GM18951 (cell line): ENCODE data around the gene ADARB2.
"Not testable (repeated sequence)": the region's sequence is repeated elsewhere in the genome, so short reads cannot be mapped to it uniquely, and the experiment has no call there.

Source experiments
- POLR2A ChIP-seq: IDR thresholded peaks from 4 replicates; pipeline ENCODE4 v1.6.1; 2011; ENCODE audit warnings: mild to moderate bottlenecking; ENCODE audit not compliant: insufficient read length, insufficient read depth; ENCODE audit errors: extremely low read depth
- in situ Hi-C: fragments of 300-500 bp; cut with MboI; formaldehyde crosslinking; loops from one replicate; pipeline ENCODE4 v1.12.0; 2022; ENCODE audit warnings: low sequenced_read_pairs, mixed read lengths, inconsistent platforms; ENCODE audit not compliant: unreplicated experiment

The ADARB2 gene

DNA sequence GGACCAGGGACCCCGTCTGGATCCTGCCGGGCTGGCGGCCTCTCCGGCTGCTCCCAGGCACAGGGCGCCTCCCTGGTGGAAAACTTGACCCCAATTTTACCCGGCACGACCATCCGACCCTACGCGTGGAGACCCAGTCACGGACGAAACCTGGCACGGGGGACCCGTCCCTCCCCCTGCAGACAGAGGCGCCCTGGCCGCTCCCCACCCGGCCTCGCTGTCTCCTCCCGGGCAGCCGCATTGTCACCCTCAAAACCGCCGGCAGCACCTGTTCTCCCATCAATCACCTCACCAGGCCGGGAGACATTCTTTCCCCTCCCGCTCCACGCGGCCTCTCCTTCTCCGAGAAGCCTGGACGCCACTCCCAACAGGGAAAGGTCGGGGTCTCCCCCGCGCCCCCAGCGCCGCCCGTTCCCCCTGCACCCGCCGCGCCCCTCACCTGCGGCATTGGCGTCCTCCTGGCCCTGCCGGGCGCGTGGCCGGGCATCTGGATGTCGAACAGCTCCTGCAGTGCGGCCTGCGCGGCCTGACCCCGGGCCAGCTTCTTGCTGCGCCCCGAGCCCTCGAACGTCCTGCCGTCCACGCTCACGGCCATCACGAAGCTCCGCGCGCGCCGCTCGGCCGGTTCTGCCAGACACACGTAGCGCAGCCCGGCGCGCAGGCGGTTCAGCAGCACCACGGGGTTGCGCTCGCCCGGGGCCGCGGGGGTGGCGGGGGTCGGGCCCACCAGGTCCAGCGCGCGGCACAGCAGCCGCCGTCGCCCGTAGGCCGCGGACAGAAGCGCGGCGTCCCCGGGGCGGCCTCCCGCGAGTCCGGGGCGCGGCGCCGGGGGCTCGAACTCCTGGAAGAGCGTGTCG, 374.5 kb downstream of the ADARB2 start:
- in situ Hi-C loops = no loop called here
- no peak for TF ChIP-seq POLR2A

DNA sequence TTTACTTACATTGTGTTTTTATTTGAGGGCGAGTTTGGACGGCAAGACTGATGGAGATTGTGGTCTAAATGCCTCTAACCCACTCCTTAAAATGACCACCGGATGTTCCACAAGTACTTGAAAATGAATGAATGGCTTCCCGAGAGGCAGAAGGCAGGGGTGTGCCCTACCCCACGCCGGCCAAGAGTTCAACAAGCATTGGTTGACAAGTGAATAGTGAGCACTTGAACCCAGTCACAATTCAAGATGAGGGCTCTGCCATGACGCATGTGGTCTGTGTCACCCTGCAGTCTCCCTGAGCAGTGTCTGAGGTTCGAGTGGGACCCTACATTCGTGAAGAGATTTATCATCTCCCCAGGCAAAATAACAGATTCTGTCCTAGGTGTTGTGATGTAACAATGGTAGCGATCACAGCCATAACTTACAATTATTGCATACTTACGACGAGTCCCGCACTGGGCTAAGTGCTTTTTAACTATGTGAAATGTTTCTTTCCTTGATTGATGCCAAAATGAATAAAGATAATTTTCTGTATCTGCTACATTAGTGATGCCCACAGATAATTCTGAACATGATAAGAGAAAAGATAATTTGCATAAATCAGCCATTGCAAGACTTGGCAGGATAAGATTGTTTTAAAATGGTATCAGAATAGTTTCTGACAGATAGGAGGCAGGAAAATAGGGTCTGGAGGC, 375.8 kb downstream of the ADARB2 start:
- in situ Hi-C loops = no loop called here
- no peak for TF ChIP-seq POLR2A

DNA sequence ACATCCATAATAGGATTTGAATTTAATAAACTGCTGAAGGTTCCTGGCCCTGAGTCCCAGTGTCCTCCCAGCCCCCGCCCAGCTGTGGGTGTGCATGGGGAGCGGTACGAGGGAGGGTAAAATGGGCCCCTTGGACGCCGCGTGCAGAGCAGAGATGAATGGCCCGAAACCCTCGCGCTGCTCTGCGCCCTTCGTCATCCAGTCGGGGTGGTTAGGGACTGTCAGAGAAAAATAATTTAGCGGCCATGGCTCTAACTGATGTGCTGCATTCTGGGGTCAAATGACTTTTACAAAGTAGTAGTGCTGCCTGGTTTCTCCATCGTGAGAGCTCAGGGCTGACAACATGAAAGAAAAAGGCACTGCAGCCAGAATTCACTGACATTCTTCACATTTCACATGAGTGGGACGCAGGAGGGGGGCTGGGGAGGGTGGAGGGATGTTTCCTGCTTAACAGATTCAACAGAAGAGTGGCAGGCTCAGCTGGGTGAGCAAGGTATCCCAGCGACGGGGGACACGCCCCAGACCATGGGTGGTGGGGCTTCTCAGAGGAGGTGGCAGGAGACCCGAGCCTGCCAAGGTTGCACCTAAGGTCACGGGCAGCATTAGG, 376.7 kb downstream of the ADARB2 start:
- in situ Hi-C loops = no loop called here
- TF ChIP-seq POLR2A = no peak

DNA sequence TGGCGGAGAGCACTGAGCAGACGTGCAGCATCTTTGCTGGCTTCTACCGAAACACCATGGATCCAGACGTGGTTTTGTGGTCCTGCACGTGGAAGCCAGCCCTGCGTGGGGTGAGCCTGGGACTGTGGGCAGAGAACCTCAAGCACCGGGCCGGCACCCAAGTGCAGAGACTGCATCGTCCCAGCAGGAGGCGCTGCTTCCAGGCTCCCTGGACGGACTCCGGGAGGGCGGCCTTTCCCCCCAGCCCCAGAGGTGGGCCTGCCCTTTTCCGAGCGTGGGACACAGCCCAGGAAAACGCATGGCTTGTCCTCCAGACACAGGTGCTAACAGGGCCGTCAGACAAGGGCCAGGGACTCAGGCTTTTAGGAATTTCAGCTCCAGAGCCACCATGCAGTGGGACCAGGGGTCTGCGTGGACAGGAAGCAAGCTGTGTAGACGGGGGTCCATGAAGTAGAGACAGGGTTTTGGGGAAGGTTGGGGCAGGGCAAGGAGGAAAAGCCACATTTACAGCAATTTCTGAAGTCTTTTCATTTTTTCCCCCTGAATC, 377.2 kb downstream of the ADARB2 start:
- in situ Hi-C loops = no loop called here
- TF ChIP-seq POLR2A = no peak

DNA sequence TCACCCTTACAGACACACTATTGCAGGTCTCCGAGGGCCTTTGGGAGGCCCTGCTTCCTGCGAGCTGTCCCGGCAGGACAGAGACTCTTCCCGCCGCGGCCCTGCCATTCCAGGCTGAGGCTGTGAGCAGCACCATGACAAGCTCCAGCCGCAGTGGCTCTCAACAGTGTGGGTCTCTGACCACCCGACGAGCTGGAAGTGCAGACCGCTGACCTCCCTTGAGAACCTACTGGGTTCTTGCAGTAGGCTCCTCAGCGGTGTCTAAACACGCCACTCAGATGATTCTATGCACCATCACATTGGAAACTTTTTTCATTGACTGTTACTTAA, 377.7 kb downstream of the ADARB2 start:
- in situ Hi-C loops = no loop called here
- TF ChIP-seq POLR2A = no peak

DNA sequence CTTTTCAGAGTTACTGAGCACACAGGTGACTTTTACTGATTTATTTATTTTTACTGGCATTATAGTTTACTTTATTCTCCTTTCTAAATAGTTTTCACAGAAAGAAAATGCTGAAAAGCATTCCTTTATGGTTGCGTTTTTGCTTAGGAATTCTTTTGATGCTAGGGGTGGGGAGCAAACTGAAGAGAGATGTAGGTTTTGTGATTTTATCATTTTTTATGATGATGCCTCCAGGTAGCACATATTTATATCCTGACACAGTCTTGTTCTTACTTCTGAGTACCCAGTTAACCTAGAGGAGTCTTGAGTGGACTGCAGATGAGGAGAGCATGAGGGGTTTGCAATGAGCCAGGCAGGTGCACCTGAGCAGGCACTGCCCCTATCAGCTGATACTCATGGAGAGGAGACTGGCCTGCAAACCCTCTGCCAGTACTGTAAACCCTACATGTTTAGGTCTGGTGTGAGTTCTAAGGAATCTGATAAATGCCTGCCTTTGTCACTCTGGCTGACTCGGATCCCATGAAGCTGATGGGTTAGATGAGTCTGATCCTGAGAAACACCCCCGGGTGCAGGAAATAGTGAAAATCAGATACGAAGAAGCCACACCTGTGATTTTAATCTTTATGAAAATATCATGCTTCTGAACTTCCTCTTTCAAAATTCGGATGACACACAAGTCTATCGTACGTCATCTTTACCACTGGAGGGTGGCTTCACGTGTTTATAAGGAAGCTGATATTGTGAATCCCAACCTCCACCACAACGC, 378.3 kb downstream of the ADARB2 start:
- in situ Hi-C loops = no loop called here
- no peak for TF ChIP-seq POLR2A

DNA sequence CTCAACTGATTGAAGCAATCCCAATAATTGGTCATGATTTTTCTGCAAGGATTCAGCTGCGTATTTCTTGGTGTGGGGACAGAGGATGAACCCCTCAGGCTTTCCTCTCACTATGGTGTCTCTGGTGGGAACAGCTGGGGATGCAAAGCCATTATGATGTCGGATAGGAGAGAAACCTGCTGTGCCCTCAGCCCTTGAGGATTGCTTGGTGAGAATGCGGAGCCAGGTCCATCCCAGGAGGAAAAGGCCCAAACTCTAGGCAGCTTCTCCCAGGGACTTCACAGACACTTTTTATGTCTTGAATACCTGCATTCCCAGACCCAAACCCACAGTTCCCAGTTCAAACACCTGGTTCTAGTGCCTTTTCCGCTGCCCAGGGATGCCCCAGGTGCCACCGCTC, 379.2 kb downstream of the ADARB2 start:
- TF ChIP-seq POLR2A = no peak
- in situ Hi-C loops = no loop called here

DNA sequence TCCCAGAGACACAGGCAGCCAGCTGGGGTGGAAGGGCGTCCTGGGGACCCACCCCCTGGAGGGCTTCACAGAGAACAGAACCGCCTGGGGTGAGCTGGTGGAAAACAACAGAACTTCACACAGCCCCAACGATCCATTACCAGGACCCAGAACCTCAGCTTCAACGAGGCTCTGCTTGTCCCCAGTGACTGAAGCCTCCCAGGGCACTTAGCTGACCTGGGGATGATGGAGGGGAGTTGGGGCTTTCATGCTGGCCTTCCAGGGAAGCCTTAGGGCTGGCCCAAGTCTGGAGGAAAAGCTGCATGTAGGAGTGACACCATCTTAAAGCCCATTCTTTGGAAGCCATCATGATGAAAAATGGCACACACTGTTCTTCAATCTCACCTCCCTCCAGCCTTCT, 381.0 kb downstream of the ADARB2 start:
- in situ Hi-C loops = no loop called here
- no peak for TF ChIP-seq POLR2A

DNA sequence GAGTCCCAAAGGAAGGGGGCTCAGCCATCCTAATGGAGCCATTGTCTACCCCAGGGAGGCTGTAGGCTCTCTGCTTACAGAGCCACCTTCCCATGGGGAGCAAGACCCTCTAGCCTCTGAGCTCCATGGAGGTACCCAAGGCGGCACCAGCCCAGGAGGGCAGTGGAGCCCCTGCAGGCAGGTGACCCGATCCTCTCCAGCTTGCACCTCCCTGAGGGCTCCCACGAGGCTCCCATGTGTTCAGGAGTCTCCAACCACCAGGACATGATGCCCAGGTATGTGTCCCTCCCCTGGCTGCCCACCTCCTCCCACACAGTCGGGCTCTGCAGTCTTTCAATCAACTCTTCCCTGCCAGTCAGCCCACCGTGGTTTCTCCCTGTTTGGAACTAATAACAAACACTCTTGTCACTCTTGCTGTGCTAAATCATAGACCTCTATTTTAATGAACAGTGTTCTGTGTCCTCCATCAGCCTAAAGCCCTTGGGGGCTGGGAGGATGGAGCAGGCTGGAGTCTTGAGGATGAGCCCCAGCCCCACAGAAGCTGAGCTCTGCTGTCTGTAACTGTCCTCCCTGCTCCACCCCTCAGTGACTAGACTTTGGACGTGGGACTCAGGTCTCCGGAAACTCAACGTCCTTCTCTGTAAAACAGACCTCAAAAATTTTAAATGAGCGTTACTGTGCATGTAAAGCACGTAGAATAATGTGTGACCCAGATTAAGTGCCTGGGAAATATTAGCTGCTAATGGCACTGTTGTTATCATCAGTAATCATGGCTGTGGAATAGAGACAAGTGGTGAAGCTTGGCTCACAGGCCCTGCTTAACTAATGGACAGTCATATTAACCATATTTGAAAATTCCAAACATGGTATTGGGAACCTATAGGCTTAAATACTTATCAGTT, 382.3 kb downstream of the ADARB2 start:
- TF ChIP-seq POLR2A = no peak
- in situ Hi-C loops = no loop called here

DNA sequence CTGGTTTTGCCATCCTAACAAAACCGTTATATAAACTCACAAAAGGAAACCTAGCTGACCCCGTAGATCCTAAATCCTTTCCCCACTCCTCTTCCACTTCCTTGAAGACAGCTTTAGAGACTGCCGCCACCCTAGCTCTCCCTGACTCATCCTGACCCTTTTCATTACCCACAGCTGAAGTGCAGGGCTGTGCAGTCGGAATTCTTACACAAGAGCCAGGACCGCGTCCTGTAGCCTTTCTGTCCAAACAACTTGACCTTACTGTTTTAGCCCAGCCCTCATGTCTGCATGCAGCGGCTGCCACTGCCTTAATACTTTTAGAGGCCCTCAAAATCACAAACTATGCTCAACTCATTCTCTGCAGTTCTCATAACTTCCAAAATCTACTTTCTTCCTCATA, 385.0 kb downstream of the ADARB2 start:
- in situ Hi-C loops = not testable (repeated sequence)

DNA sequence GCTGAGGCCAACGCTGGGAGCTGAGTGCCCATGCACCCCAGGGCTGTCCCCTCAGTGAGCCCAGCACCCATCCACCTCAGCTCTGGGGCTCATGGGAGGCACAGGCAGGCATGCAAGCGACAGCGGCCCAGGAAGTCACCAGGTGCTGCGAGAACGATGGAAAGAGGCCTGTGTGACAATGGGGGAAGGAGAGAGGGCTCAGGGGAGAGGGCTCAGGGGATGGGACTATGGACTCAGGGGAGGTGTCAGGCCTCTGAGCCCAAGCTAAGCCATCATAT, 388.6 kb downstream of the ADARB2 start:
- in situ Hi-C loops = no loop called here
- TF ChIP-seq POLR2A = no peak

DNA sequence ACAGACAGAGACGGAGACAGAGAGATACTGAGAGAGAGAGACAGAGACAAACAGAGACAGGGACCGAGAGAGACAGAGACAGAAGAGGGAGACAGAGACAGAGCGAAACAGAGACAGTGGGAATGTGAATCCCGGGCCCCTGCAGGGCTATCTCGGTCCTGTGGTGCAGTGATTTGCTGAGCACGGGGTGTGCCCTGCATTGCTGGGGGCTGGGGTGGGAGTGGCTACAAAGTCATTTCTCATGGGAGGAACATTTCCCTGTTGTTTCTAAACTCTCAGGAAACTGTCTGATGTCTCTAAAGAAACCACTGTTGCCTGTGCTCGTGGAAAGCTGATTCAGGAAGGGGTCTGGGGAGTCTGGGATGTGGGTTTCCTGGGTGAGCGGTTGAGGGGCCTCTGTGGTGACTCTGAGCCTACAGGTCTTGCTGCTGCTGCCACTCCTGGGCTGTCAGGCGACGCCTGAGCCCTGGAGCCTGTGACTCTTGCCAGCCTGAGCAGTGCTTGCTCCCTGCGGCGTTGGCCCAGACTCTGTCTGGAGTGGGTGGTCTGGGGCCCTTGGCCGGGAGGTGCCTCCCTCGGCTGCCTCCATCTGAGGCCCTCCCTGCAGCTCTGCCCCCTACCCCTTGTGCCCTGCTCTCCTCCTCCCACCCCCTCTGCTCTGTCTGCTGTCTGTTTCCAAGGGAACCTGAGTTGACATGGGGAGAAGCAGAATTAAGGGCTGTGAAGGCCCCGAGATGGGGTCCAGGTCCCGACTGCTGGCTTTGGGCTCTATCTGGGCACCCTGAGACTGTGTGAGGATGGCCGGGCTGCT, 389.2 kb downstream of the ADARB2 start:
- TF ChIP-seq POLR2A = no peak
- in situ Hi-C loops = no loop called here
